Liver (tissue), 9 donors: ENCODE data around the gene PCED1B. TPM values are rescaled to one million over a fixed set of nuclear protein-coding genes. Genes with fewer than 3 reads are reported as not detected.

Source experiments
- DNase-seq: peaks from one replicate; pipeline ENCODE4 v3.0.0-alpha.2; 2017; ENCODE audit warnings: low spot score
- H3K27ac ChIP-seq, 2 donors: one replicate each; pipeline ENCODE4 v1.7.0; 2013; ENCODE audit warnings: inconsistent platforms in 2 of 2, low read length in 2 of 2, control low read depth in 1 of 2, low read depth in 1 of 2, mild to moderate bottlenecking in 1 of 2
- H3K27me3 ChIP-seq, 4 donors: one replicate each; pipeline versions ENCODE4 v1.6.1 to v1.7.0; 2013; ENCODE audit warnings: low read length in 3 of 4, inconsistent platforms in 1 of 4, mild to moderate bottlenecking in 1 of 4, moderate library complexity in 1 of 4; ENCODE audit not compliant: control insufficient read depth in 4 of 4, insufficient read depth in 4 of 4
- H3K36me3 ChIP-seq, 4 donors: one replicate each; pipeline versions ENCODE4 v1.6.1 to v1.7.0; 2013; ENCODE audit warnings: low read length in 3 of 4, mild to moderate bottlenecking in 3 of 4, low read depth in 1 of 4, moderate library complexity in 1 of 4; ENCODE audit not compliant: control insufficient read depth in 4 of 4, insufficient read depth in 3 of 4
- H3K4me1 ChIP-seq, 4 donors: one replicate each; pipeline versions ENCODE4 v1.6.1 to v1.7.0; 2013; ENCODE audit warnings: low read length in 3 of 4, mild to moderate bottlenecking in 3 of 4, moderate library complexity in 1 of 4; ENCODE audit not compliant: control insufficient read depth in 4 of 4, insufficient read depth in 4 of 4
- H3K4me3 ChIP-seq, 3 donors: one replicate each; pipeline versions ENCODE4 v1.6.1 to v1.7.0; 2013; ENCODE audit warnings: low read length in 3 of 3, control low read depth in 1 of 3, low read depth in 1 of 3, mild to moderate bottlenecking in 1 of 3
- H3K9ac ChIP-seq, 2 donors: one replicate each; pipeline ENCODE4 v1.7.0; 2013; ENCODE audit warnings: low read length in 2 of 2, mild to moderate bottlenecking in 2 of 2, moderate library complexity in 2 of 2, control low read depth in 1 of 2, low read depth in 1 of 2
- H3K9me3 ChIP-seq, 4 donors: one replicate each; pipeline versions ENCODE4 v1.6.1 to v1.7.0; 2013; ENCODE audit warnings: low read length in 3 of 4; ENCODE audit not compliant: control insufficient read depth in 4 of 4
- CTCF ChIP-seq: fragments of 150-350 bp; IDR thresholded peaks from 2 replicates; pipeline ENCODE4 v1.5.1; 2017; ENCODE audit warnings: improper control_type of control experiment, low read depth, low read length; ENCODE audit not compliant: missing input control
- EGR1 ChIP-seq, 2 donors: IDR thresholded peaks; 2 replicates each; pipeline ENCODE4 v1.6.1; 2016 to 2018; ENCODE audit warnings: antibody characterized with exemption in 2 of 2, low read depth in 2 of 2
- FOXA1 ChIP-seq: IDR thresholded peaks from 2 replicates; pipeline ENCODE4 v1.6.1; 2016; ENCODE audit warnings: antibody characterized with exemption
- FOXA2 ChIP-seq: IDR thresholded peaks from 2 replicates; pipeline ENCODE4 v1.6.1; 2016; ENCODE audit warnings: antibody characterized with exemption
- GABPA ChIP-seq, 2 donors: IDR thresholded peaks in 1 of 2; conservative IDR thresholded peaks in 1 of 2; 2 replicates each; pipeline ENCODE4 v1.6.1; 2016; ENCODE audit warnings: antibody characterized with exemption in 2 of 2, mild to moderate bottlenecking in 1 of 2, moderate library complexity in 1 of 2
- HNF4A ChIP-seq, 2 donors: conservative IDR thresholded peaks; 2 replicates each; pipeline ENCODE4 v1.6.1; 2016; ENCODE audit warnings: antibody characterized with exemption in 2 of 2, mild to moderate bottlenecking in 2 of 2
- HNF4G ChIP-seq: IDR thresholded peaks from 2 replicates; pipeline ENCODE4 v1.6.1; 2016; ENCODE audit warnings: antibody characterized with exemption
- JUND ChIP-seq, 2 donors: IDR thresholded peaks; 2 replicates each; pipeline ENCODE4 v1.6.1; 2016; ENCODE audit warnings: antibody characterized with exemption in 2 of 2
- MAX ChIP-seq: IDR thresholded peaks from 2 replicates; pipeline ENCODE4 v1.6.1; 2016; ENCODE audit warnings: antibody characterized with exemption
- RAD21 ChIP-seq, 2 donors: IDR thresholded peaks; 2 replicates each; pipeline ENCODE4 v1.6.1; 2016; ENCODE audit warnings: antibody characterized with exemption in 2 of 2, mild to moderate bottlenecking in 2 of 2
- REST ChIP-seq: IDR thresholded peaks from 2 replicates; pipeline ENCODE4 v1.6.1; 2016; ENCODE audit warnings: antibody characterized with exemption, mild to moderate bottlenecking
- RXRA ChIP-seq, 2 donors: IDR thresholded peaks; 2 replicates each; pipeline ENCODE4 v1.6.1; 2017 to 2018; ENCODE audit warnings: antibody characterized with exemption in 2 of 2, mild to moderate bottlenecking in 1 of 2
- TAF1 ChIP-seq: conservative IDR thresholded peaks from 2 replicates; pipeline ENCODE4 v1.6.1; 2016; ENCODE audit warnings: antibody characterized with exemption, mild to moderate bottlenecking
- YY1 ChIP-seq: IDR thresholded peaks from 2 replicates; pipeline ENCODE4 v1.6.1; 2016; ENCODE audit warnings: antibody characterized with exemption, mild to moderate bottlenecking
- ZBTB33 ChIP-seq: IDR thresholded peaks from 2 replicates; pipeline ENCODE4 v1.6.1; 2016; ENCODE audit warnings: antibody characterized with exemption
- WGBS: extraction: QIAGEN DNeasy Blood & Tissue Kit; methylation state at CpG from one replicate; pipeline ENCODE4 v1.1.7; 2013; 5-methylcytosine and 5-hydroxymethylcytosine counted together
- polyA plus RNA-seq, 2 donors: library from polyadenylated mRNA; stranded (reverse) in 1 of 2; unstranded in 1 of 2; fragments of 200-250 nt in 1 of 2; fragments of >200 nt in 1 of 2; fragmentation: Nextera tagmentation in 1 of 2; extraction: Ambion mirVana in 1 of 2; gene quantifications; one replicate each; pipeline versions ENCODE4 v1.2.1 to v1.2.3, GENCODE V29; 2013 to 2015
- total RNA-seq, 2 donors: library from RNA; depleted of rRNA; stranded (reverse); fragments of >200 nt; gene quantifications; one replicate each; pipeline ENCODE4 v1.2.3, GENCODE V29; 2014
- donor health status: healthy.
- donor health status: healthy.
- donor health status: healthy.
- donor health status: healthy.
- donor health status: healthy.

The PCED1B gene
- total and polyA plus RNA-seq, 4 donors: 0.51 to 1.8 (median 1.1) TPM

GRCh38 chr12:47095446-47096236, 16.2 kb downstream of the PCED1B start:
- WGBS: 67% methylated on average over 3 of the region's 3 CpGs
- TF ChIP-seq EGR1 (IDR thresholded peaks at IDR 0.05; ENCODE audit: low read depth in 2 of 2) (no peak), FOXA1 (no peak), RXRA (IDR thresholded peaks at IDR 0.05) (no peak), JUND (IDR thresholded peaks at IDR 0.05) (no peak), RAD21 (IDR thresholded peaks at IDR 0.05) (no peak), TAF1 (no peak), REST (no peak), HNF4G (no peak), GABPA (IDR thresholded peaks at IDR 0.05 in 1 of 2, conservative IDR thresholded peaks at IDR 0.05 in 1 of 2) (no peak), FOXA2 (no peak), ZBTB33 (no peak), MAX (no peak), HNF4A (conservative IDR thresholded peaks at IDR 0.05) (no peak), YY1 (no peak), CTCF (no peak)
- H3K27ac ChIP-seq: no peak overlapping the region
- no peak overlapping the region for H3K4me3 ChIP-seq
- H3K4me1 ChIP-seq: peaks cover 0 to 6% (median under 1%) of the 10 kb centered on the region in 4 donors
- no peaks in the 10 kb centered on the region for H3K27me3 ChIP-seq
- DNase-seq: no peak
- H3K9me3 ChIP-seq: no peaks in the 10 kb centered on the region
- no peak overlapping the region for H3K9ac ChIP-seq
- no peaks in the 10 kb centered on the region for H3K36me3 ChIP-seq
